Nephron (organoid): ENCODE data around the gene CSGALNACT2.

Experiments
- H3K27ac Mint-ChIP-seq, 3 experiments: 2 replicates each; pipeline ENCODE4 v1.8.0; 2020; ENCODE audit warnings: mixed read lengths in 3 of 3, mild to moderate bottlenecking in 2 of 3, moderate library complexity in 1 of 3
- H3K27me3 Mint-ChIP-seq: 2 replicates; pipeline ENCODE4 v1.8.0; 2021; ENCODE audit warnings: low read depth, mild to moderate bottlenecking, moderate library complexity, mixed read lengths
- H3K36me3 Mint-ChIP-seq: 2 replicates; pipeline ENCODE4 v1.8.0; 2020; ENCODE audit warnings: low read depth, mixed read lengths
- H3K4me1 Mint-ChIP-seq: 2 replicates; pipeline ENCODE4 v1.8.0; 2020; ENCODE audit warnings: mixed read lengths
- H3K4me3 Mint-ChIP-seq, 3 experiments: 2 replicates each; pipeline ENCODE4 v1.8.0; 2020; ENCODE audit warnings: mild to moderate bottlenecking in 3 of 3, mixed read lengths in 3 of 3, moderate library complexity in 2 of 3
- H3K9me3 Mint-ChIP-seq: 2 replicates; pipeline ENCODE4 v1.8.0; 2020; ENCODE audit warnings: mixed read lengths
- TF ChIP-seq, protein P1 (sequence below), 3 experiments: fragments of 200-600 bp; sonication (generic); IDR thresholded peaks; one replicate each; pipeline ENCODE4 v1.5.0; 2021; ENCODE audit warnings: antibody characterized with exemption in 3 of 3; ENCODE audit not compliant: unreplicated experiment in 3 of 3

CSGALNACT2 gene

DNA sequence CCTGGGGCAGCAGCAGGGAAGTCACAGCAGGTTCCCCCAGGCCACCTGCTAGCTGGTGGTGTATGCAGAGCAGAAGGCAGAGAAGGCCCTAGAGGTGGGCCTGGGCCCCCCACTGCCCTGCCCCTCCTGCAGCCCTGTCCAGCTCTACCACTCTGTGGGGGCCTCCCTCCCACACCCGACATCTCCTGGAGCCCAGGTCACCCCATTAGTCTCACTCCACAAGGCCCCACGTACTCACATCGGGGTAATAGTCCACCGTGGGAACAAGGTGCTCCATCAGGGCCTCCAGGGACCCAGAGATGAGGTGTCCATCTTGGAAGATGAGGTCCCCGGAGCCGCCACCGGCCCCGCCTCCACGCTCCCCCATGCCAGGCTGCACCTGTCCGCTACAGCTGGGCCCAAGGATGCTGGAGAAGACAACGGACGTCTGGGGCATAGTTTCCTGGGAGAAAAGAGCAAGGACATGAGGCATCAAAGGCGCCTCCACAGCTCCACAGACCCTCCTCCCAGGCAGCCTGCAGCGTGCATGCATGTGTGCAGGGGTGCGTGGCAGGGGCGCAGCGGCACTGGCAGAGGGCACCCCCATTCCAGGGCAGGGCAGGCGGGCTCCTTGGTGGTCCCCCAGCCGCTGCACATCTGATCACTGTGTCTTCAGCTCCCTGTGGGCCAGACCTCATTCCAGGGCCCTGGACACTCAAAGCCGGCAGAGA, 67.6 kb downstream of the CSGALNACT2 start:
- no peaks in the 10 kb centered on the region for H3K9me3 Mint-ChIP-seq
- no peaks in the 10 kb centered on the region for H3K4me1 Mint-ChIP-seq

GRCh38 chr10:43206391-43207235, 68.4 kb downstream of the CSGALNACT2 start:
- Mint-ChIP-seq H3K27me3 (no peaks in the 10 kb centered on the region), H3K9me3 (no peaks in the 10 kb centered on the region), H3K4me1 (no peaks in the 10 kb centered on the region), H3K36me3 (no peaks in the 10 kb centered on the region), H3K27ac (no peak overlapping the region), H3K4me3 (no peak overlapping the region)
- TF ChIP-seq, protein P1, sequence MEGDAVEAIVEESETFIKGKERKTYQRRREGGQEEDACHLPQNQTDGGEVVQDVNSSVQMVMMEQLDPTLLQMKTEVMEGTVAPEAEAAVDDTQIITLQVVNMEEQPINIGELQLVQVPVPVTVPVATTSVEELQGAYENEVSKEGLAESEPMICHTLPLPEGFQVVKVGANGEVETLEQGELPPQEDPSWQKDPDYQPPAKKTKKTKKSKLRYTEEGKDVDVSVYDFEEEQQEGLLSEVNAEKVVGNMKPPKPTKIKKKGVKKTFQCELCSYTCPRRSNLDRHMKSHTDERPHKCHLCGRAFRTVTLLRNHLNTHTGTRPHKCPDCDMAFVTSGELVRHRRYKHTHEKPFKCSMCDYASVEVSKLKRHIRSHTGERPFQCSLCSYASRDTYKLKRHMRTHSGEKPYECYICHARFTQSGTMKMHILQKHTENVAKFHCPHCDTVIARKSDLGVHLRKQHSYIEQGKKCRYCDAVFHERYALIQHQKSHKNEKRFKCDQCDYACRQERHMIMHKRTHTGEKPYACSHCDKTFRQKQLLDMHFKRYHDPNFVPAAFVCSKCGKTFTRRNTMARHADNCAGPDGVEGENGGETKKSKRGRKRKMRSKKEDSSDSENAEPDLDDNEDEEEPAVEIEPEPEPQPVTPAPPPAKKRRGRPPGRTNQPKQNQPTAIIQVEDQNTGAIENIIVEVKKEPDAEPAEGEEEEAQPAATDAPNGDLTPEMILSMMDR (IDR thresholded peaks at IDR 0.05; ENCODE audit: unreplicated experiment in 3 of 3) = no peak

More for the DNA sequence above, 67.6 kb downstream of the CSGALNACT2 start:
- TF ChIP-seq, protein P1 (IDR thresholded peaks at IDR 0.05; ENCODE audit: unreplicated experiment in 3 of 3) = no peak
- Mint-ChIP-seq H3K27ac (no peak overlapping the region), H3K36me3 (no peaks in the 10 kb centered on the region), H3K27me3 (no peaks in the 10 kb centered on the region), H3K4me3 (no peak overlapping the region)

DNA sequence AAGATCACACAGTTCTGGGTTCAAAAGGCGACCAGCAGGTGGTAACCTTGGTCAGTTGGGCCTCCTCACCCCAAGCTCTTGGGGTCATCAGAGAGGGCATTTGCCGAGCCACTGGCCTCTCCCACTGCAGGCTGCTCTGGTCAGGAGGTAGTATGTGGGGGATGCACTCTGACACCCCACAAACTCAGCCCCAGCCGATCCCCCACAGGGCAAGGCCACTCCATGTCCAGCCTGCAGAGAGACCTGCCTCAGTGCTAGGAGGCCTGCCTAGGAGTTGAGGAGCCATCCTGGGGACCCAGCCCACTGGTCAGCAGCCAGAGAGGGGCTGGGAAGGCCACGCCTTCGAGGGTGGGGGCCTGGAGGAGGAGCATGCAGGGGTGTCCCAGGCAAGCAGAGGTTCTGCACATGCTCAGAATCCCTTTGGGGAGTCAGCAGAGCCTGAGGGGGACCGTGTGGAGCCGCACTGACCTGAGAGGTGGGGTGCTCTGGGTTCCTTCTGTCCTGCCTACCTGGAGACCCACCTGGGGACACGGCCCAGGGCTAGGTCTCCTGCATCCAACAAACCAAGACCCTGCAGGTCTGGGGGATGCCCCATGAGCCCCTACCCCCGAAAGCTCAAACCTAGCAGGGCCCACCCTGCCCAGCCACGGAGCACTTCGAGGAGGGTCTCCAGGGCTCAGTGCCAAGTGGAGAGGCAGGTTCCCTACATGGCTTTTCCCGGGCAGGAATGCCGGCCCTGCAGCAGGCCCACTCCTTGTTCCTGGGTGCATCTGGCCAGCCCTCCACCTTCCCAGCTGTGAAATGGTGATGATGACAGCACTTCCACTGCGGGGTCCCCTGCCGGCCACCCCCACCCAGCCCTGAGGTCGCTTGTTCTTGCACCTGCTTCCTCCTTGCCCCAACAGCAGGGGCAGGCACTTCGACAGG, 70.2 kb downstream of the CSGALNACT2 start:
- H3K4me3 Mint-ChIP-seq = no peak overlapping the region
- H3K27me3 Mint-ChIP-seq = peaks cover 10% of the 10 kb centered on the region
- H3K9me3 Mint-ChIP-seq = no peaks in the 10 kb centered on the region
- H3K27ac Mint-ChIP-seq = no peak overlapping the region
- no peaks in the 10 kb centered on the region for H3K4me1 Mint-ChIP-seq
- TF ChIP-seq, protein P1 (IDR thresholded peaks at IDR 0.05; ENCODE audit: unreplicated experiment in 3 of 3) = no peak
- H3K36me3 Mint-ChIP-seq = no peaks in the 10 kb centered on the region

- Mint-ChIP-seq H3K9me3 (no peaks in the 10 kb centered on the region), H3K4me3 (no peak overlapping the region), H3K27ac (no peak overlapping the region), H3K4me1 (no peaks in the 10 kb centered on the region), H3K27me3 (peaks cover 10% of the 10 kb centered on the region), H3K36me3 (no peaks in the 10 kb centered on the region)
- TF ChIP-seq, protein P1 (IDR thresholded peaks at IDR 0.05; ENCODE audit: unreplicated experiment in 3 of 3) = no peak
Measured at GRCh38 chr10:43209074-43209455, 70.8 kb downstream of the CSGALNACT2 start.

DNA sequence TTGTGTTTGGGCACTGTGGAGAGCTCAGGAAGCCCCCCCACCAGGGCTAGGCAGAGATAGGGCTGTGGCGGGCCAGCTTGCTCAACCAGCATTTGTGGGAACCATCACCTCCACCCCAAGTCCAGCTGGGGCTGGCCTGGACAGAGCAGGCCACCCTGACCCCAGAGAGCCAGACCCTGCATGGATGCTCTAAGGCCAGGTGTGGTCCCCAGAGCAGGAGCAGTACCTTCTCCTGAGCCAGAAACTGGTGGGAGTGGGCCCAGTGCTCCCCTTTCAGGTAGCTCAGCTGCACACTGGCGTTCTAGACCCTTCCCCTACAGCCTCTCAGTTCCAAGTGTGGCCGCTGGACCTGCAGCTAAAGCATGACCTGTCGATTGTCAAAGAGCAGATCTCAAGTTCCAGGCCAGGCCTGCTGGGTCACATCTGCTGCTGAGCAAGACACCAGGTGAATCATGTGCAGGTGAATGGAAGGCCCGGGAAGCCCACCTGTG, 71.5 kb downstream of the CSGALNACT2 start:
- H3K27ac Mint-ChIP-seq = no peak overlapping the region

More for the DNA sequence above, 71.5 kb downstream of the CSGALNACT2 start:
- Mint-ChIP-seq H3K9me3 (no peaks in the 10 kb centered on the region), H3K4me1 (no peaks in the 10 kb centered on the region), H3K36me3 (no peaks in the 10 kb centered on the region), H3K27me3 (peaks cover 10% of the 10 kb centered on the region), H3K4me3 (no peak overlapping the region)
- TF ChIP-seq, protein P1 (IDR thresholded peaks at IDR 0.05; ENCODE audit: unreplicated experiment in 3 of 3) = no peak
